SU-DHL-6 (cell line): ENCODE data around the gene JPH3.

Experiments
- CTCF ChIP-seq: fragments of 200-600 bp; sonication (generic); IDR thresholded peaks from one replicate; pipeline ENCODE4 v1.5.1; 2017; ENCODE audit warnings: antibody characterized with exemption, mild to moderate bottlenecking, low read length, moderate library complexity; ENCODE audit not compliant: insufficient read depth, poor library complexity, severe bottlenecking
- EZH2phosphoT487 ChIP-seq: fragments of 200-600 bp; sonication (generic), shearing (Covaris generic); conservative IDR thresholded peaks from 2 replicates; pipeline ENCODE4 v1.6.1; 2018; ENCODE audit warnings: mild to moderate bottlenecking, antibody characterized with exemption, low read length, moderate library complexity, mixed read lengths

- no peak for TF ChIP-seq CTCF
- no peak for TF ChIP-seq EZH2phosphoT487
Observed at GRCh38 chr16:87704754-87705353, 102.5 kb downstream of the JPH3 start.
